Liver (tissue), 3 donors: ENCODE data around the gene GNA15.

Experiments used
- EGR1 ChIP-seq, 2 donors: IDR thresholded peaks; 2 replicates each; pipeline ENCODE4 v1.6.1; 2016 to 2018; ENCODE audit warnings: antibody characterized with exemption in 2 of 2, low read depth in 2 of 2
- GABPA ChIP-seq, 2 donors: IDR thresholded peaks in 1 of 2; conservative IDR thresholded peaks in 1 of 2; 2 replicates each; pipeline ENCODE4 v1.6.1; 2016; ENCODE audit warnings: antibody characterized with exemption in 2 of 2, mild to moderate bottlenecking in 1 of 2, moderate library complexity in 1 of 2
- HNF4G ChIP-seq: IDR thresholded peaks from 2 replicates; pipeline ENCODE4 v1.6.1; 2016; ENCODE audit warnings: antibody characterized with exemption
- JUND ChIP-seq, 2 donors: IDR thresholded peaks; 2 replicates each; pipeline ENCODE4 v1.6.1; 2016; ENCODE audit warnings: antibody characterized with exemption in 2 of 2
- RAD21 ChIP-seq, 2 donors: IDR thresholded peaks; 2 replicates each; pipeline ENCODE4 v1.6.1; 2016; ENCODE audit warnings: antibody characterized with exemption in 2 of 2, mild to moderate bottlenecking in 2 of 2
- TAF1 ChIP-seq: conservative IDR thresholded peaks from 2 replicates; pipeline ENCODE4 v1.6.1; 2016; ENCODE audit warnings: antibody characterized with exemption, mild to moderate bottlenecking
- TF ChIP-seq, protein P1 (sequence below): fragments of 150-350 bp; IDR thresholded peaks from 2 replicates; pipeline ENCODE4 v1.5.1; 2017; ENCODE audit warnings: improper control_type of control experiment, low read depth, low read length; ENCODE audit not compliant: missing input control
- TF ChIP-seq, protein P2 (sequence below): IDR thresholded peaks from 2 replicates; pipeline ENCODE4 v1.6.1; 2016; ENCODE audit warnings: antibody characterized with exemption
- TF ChIP-seq, protein P3 (sequence below): IDR thresholded peaks from 2 replicates; pipeline ENCODE4 v1.6.1; 2016; ENCODE audit warnings: antibody characterized with exemption
- TF ChIP-seq, protein P4 (sequence below): IDR thresholded peaks from 2 replicates; pipeline ENCODE4 v1.6.1; 2016; ENCODE audit warnings: antibody characterized with exemption
- TF ChIP-seq, protein P5 (sequence below): IDR thresholded peaks from 2 replicates; pipeline ENCODE4 v1.6.1; 2016; ENCODE audit warnings: antibody characterized with exemption, mild to moderate bottlenecking
- donor health status: healthy.
- donor health status: healthy.

DNA sequence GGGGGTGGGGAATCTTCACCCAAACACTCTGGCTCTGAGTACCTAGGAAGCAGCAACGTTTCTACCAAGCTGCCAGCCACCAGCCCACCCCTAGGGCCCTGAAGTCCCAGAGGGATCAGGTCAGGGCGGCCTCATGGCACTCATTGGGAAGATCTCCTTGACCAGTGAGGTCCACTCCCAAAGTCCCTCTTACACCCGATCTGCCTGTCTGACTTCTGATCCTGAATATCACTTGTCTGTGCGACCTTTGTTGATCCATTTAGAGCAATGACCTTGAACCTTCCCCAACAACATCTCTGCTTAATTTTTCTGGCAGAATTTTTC lies 2.1 kb upstream of the GNA15 start:
- TF ChIP-seq, protein P1, sequence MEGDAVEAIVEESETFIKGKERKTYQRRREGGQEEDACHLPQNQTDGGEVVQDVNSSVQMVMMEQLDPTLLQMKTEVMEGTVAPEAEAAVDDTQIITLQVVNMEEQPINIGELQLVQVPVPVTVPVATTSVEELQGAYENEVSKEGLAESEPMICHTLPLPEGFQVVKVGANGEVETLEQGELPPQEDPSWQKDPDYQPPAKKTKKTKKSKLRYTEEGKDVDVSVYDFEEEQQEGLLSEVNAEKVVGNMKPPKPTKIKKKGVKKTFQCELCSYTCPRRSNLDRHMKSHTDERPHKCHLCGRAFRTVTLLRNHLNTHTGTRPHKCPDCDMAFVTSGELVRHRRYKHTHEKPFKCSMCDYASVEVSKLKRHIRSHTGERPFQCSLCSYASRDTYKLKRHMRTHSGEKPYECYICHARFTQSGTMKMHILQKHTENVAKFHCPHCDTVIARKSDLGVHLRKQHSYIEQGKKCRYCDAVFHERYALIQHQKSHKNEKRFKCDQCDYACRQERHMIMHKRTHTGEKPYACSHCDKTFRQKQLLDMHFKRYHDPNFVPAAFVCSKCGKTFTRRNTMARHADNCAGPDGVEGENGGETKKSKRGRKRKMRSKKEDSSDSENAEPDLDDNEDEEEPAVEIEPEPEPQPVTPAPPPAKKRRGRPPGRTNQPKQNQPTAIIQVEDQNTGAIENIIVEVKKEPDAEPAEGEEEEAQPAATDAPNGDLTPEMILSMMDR: no peak
- TF ChIP-seq, protein P2, sequence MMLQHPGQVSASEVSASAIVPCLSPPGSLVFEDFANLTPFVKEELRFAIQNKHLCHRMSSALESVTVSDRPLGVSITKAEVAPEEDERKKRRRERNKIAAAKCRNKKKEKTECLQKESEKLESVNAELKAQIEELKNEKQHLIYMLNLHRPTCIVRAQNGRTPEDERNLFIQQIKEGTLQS: no peak
- TF ChIP-seq EGR1 (IDR thresholded peaks at IDR 0.05; ENCODE audit: low read depth in 2 of 2): no peak
- TF ChIP-seq, protein P3, sequence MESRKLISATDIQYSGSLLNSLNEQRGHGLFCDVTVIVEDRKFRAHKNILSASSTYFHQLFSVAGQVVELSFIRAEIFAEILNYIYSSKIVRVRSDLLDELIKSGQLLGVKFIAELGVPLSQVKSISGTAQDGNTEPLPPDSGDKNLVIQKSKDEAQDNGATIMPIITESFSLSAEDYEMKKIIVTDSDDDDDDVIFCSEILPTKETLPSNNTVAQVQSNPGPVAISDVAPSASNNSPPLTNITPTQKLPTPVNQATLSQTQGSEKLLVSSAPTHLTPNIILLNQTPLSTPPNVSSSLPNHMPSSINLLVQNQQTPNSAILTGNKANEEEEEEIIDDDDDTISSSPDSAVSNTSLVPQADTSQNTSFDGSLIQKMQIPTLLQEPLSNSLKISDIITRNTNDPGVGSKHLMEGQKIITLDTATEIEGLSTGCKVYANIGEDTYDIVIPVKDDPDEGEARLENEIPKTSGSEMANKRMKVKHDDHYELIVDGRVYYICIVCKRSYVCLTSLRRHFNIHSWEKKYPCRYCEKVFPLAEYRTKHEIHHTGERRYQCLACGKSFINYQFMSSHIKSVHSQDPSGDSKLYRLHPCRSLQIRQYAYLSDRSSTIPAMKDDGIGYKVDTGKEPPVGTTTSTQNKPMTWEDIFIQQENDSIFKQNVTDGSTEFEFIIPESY: no peak
- TF ChIP-seq TAF1: no peak
- no peak for TF ChIP-seq RAD21 (IDR thresholded peaks at IDR 0.05)
- TF ChIP-seq JUND (IDR thresholded peaks at IDR 0.05): no peak
- no peak for TF ChIP-seq GABPA (IDR thresholded peaks at IDR 0.05 in 1 of 2, conservative IDR thresholded peaks at IDR 0.05 in 1 of 2)
- TF ChIP-seq, protein P4, sequence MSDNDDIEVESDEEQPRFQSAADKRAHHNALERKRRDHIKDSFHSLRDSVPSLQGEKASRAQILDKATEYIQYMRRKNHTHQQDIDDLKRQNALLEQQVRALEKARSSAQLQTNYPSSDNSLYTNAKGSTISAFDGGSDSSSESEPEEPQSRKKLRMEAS: no peak
- TF ChIP-seq HNF4G: no peak
- TF ChIP-seq, protein P5, sequence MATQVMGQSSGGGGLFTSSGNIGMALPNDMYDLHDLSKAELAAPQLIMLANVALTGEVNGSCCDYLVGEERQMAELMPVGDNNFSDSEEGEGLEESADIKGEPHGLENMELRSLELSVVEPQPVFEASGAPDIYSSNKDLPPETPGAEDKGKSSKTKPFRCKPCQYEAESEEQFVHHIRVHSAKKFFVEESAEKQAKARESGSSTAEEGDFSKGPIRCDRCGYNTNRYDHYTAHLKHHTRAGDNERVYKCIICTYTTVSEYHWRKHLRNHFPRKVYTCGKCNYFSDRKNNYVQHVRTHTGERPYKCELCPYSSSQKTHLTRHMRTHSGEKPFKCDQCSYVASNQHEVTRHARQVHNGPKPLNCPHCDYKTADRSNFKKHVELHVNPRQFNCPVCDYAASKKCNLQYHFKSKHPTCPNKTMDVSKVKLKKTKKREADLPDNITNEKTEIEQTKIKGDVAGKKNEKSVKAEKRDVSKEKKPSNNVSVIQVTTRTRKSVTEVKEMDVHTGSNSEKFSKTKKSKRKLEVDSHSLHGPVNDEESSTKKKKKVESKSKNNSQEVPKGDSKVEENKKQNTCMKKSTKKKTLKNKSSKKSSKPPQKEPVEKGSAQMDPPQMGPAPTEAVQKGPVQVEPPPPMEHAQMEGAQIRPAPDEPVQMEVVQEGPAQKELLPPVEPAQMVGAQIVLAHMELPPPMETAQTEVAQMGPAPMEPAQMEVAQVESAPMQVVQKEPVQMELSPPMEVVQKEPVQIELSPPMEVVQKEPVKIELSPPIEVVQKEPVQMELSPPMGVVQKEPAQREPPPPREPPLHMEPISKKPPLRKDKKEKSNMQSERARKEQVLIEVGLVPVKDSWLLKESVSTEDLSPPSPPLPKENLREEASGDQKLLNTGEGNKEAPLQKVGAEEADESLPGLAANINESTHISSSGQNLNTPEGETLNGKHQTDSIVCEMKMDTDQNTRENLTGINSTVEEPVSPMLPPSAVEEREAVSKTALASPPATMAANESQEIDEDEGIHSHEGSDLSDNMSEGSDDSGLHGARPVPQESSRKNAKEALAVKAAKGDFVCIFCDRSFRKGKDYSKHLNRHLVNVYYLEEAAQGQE: no peak
